BJ (cell line): ENCODE results near the gene UST. TPM values are rescaled to one million over a fixed set of nuclear protein-coding genes. Genes with fewer than 3 reads are reported as not detected.

Experiments used
- CTCF ChIA-PET: fragments of 350-600 bp; formaldehyde crosslinking; extraction: SDS; loops from one replicate; lab custom pipeline; 2021; ENCODE audit warnings: antibody characterized with exemption, inconsistent platforms; lab: Yijun Ruan, JAX
- POLR2A ChIA-PET: fragments of 300-600 bp; sonication (Branson Sonifier 250); formaldehyde crosslinking; extraction: SDS; loops from one replicate; lab custom pipeline; 2021; ENCODE audit warnings: antibody characterized with exemption; lab: Charles Lee
- DNase-seq: peaks from one replicate; pipeline ENCODE4 v3.0.0-alpha.2; 2011; ENCODE audit warnings: low read depth
- H3K27me3 ChIP-seq: 2 replicates; pipeline ENCODE4 v1.6.0; 2011; ENCODE audit warnings: low read length; ENCODE audit not compliant: control insufficient read depth, insufficient read depth
- H3K36me3 ChIP-seq: 2 replicates; pipeline ENCODE4 v1.5.1; 2011; ENCODE audit warnings: low read length; ENCODE audit not compliant: control insufficient read depth, insufficient read depth
- H3K4me3 ChIP-seq: 2 replicates; pipeline ENCODE4 v1.5.1; 2011; ENCODE audit warnings: low read depth, mild to moderate bottlenecking, control low read depth, low read length
- polyA plus RNA-seq: library from polyadenylated mRNA; depleted of rRNA; stranded (reverse); fragments of >200 nt; gene quantifications from 2 replicates; pipeline ENCODE4 v1.2.3, GENCODE V29; 2011
- TF ChIP-seq, protein P1 (sequence below): IDR thresholded peaks from 2 replicates; pipeline ENCODE4 v1.5.1; 2011; ENCODE audit warnings: low read depth, mild to moderate bottlenecking, control low read depth, inconsistent platforms, low read length, moderate library complexity; ENCODE audit not compliant: insufficient read depth

Gene UST
- polyA plus RNA-seq, 1 experiment: 6.8 TPM

DNA sequence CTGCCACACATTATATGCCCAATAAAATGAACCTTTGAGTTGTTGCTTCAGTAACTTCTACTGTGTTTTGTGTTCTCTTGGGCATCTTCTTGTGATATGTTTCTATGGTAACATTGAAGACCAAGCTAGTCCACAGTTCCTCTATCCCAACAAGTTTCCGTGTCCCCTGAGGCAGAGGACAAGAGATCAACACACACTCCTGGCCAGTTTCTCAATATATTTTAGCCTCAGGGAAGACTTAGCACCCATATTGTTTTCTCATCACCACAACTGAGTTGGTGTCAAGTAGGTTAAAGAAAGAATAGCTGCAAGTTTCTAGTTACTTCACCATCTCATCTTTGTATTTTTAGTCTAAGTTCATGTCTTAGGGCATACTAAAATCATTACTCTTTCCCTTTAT, 277.5 kb downstream of the UST start:
- Histone ChIP-seq H3K27me3 (peaks cover 1% of the 10 kb centered on the region; the same call in 1 of the 2 replicates), H3K36me3 (peaks cover 2% of the 10 kb centered on the region; the same call in 1 of the 2 replicates), H3K4me3 (no peak overlapping the region)
- TF ChIP-seq, protein P1, sequence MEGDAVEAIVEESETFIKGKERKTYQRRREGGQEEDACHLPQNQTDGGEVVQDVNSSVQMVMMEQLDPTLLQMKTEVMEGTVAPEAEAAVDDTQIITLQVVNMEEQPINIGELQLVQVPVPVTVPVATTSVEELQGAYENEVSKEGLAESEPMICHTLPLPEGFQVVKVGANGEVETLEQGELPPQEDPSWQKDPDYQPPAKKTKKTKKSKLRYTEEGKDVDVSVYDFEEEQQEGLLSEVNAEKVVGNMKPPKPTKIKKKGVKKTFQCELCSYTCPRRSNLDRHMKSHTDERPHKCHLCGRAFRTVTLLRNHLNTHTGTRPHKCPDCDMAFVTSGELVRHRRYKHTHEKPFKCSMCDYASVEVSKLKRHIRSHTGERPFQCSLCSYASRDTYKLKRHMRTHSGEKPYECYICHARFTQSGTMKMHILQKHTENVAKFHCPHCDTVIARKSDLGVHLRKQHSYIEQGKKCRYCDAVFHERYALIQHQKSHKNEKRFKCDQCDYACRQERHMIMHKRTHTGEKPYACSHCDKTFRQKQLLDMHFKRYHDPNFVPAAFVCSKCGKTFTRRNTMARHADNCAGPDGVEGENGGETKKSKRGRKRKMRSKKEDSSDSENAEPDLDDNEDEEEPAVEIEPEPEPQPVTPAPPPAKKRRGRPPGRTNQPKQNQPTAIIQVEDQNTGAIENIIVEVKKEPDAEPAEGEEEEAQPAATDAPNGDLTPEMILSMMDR: no peak
- no peak for DNase-seq
- CTCF ChIA-PET: interaction anchor here (0.9 to 6.4 kb wide), 4 partner anchors 50 to 465 kb away, joined by 3 to 38 read pairs (median 12); no protein-coding TSS in a partner anchor
- POLR2A ChIA-PET: no interaction called here

DNA sequence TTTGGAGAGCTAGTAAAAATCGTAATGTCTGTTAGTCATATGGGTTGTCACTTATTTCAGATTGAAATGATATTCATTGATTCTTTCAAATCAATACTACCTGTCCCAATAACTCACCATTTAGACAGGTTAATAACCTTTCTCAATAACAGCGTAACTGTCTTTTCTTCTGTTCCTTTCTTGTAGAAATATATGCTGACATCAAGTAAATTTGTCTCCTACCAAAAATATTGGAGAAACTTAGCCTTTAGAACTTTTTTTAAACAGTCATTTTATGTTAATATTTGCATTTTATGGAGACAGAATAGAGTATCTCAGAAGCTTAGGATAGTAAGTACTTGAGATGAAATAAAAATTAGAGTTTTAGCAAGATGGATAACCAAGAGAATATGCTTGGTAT, 278.2 kb downstream of the UST start:
- DNase-seq: no peak
- Histone ChIP-seq H3K4me3 (no peak overlapping the region), H3K36me3 (peaks cover 2% of the 10 kb centered on the region; the same call in 1 of the 2 replicates), H3K27me3 (peaks cover 1% of the 10 kb centered on the region; the same call in 1 of the 2 replicates)
- POLR2A ChIA-PET: no interaction called here
- CTCF ChIA-PET: interaction anchor here (0.7 to 6.4 kb wide), 11 partner anchors 23 to 493 kb away, joined by 3 to 67 read pairs (median 5); partner anchors contain the start of gene UST
- TF ChIP-seq, protein P1: no peak

DNA sequence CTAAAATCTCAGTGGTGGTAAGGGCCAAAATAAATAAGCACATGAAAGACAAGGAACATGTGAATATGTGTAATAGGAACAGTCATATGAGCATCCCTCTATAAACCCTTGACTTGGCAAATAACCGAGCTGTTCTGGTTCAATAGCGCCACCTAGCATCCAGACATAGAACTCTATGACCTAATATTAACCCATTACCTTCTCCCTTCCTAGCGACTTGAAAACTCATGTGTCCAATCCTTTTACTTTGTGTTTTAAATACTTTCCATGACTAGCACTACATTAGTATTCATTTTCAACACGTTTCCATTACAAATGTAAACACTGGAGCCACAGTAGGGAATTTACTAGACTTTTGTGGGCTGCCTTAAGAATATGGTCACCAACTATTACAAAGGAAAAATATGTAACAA, 279.7 kb downstream of the UST start:
- POLR2A ChIA-PET: interaction anchor here (0.6 kb wide), 2 partner anchors 308 to 453 kb away, joined by 8 to 13 read pairs; no protein-coding TSS in a partner anchor
- Histone ChIP-seq H3K36me3 (peaks cover 2% of the 10 kb centered on the region; the same call in 1 of the 2 replicates), H3K27me3 (peaks cover 1% of the 10 kb centered on the region; the same call in 1 of the 2 replicates), H3K4me3 (no peak overlapping the region)
- TF ChIP-seq, protein P1: peak; percentile 71
- CTCF ChIA-PET: interaction anchor here (0.6 to 6.4 kb wide), 28 partner anchors 10 to 879 kb away, joined by 3 to 67 read pairs (median 4); partner anchors contain the start of gene UST
- DNase-seq: peak; percentile 89

DNA sequence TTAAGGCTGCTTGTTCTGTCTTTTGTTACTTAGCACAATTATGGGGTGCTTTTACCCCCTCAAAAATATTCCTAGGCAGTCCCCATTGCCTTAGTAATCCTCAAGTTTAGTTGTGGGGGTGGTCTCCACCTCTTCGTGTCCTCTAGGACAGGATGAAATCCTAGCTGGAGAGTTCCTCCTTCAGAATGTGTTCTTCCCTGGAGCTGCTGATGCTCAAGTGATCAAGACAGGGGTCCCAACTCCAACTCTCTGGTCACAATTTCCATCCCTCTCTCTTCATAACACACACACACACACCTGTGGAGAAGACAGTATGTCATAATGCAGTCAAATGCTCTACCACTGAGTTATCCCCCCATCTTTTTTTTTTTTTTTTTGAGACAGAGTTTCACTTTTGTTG, 280.7 kb downstream of the UST start:
- DNase-seq: no peak
- ChIA-PET CTCF (interaction anchor here (0.7 to 6.4 kb wide), 22 partner anchors 9 to 878 kb away, joined by 3 to 67 read pairs (median 6); no protein-coding TSS in a partner anchor), POLR2A (no interaction called here)
- Histone ChIP-seq H3K4me3 (no peak overlapping the region), H3K36me3 (peaks cover 1% of the 10 kb centered on the region; the same call in 1 of the 2 replicates), H3K27me3 (peaks cover 1% of the 10 kb centered on the region; the same call in 1 of the 2 replicates)
- TF ChIP-seq, protein P1: no peak

DNA sequence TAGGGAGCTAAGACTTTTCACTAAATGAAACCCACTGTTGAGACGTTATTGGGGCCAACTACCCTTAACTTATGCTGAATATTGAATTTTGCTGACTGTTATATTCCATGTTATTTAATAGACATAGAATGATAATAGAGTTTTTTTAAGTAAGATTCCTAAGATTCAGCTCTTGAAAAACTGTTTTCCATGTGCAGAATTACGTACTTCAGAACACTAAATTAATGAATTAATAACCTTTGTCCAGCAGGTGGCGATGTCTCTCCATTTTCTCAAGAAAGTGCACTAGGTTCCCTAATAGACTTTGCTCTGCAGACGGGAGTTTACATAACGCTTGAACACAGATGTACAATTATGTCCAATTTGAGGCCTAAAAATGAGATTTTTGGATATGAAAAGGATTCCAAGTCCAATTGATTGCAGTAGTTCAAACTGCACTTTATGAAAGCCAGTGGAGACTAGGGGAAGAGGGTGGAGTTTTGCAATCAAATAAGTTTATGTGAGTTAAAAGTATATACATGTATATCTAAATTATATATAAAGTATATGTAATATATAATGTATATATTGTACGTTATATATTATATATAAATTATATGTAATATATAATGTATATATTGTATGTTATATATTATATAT, 282.1 kb downstream of the UST start:
- CTCF ChIA-PET: interaction anchor here (0.6 to 6.4 kb wide), 20 partner anchors 14 to 516 kb away, joined by 3 to 67 read pairs (median 5); no protein-coding TSS in a partner anchor
- TF ChIP-seq, protein P1: peak; percentile 49
- POLR2A ChIA-PET: interaction anchor here (0.6 kb wide), 1 partner anchor 51 kb away, joined by 3 read pairs; no protein-coding TSS in a partner anchor
- no peaks in the 10 kb centered on the region for H3K36me3 ChIP-seq
- H3K27me3 ChIP-seq: peaks cover 1% of the 10 kb centered on the region; the same call in 1 of the 2 replicates
- DNase-seq: no peak
- H3K4me3 ChIP-seq: no peak overlapping the region
